ENCODE measurements around the gene CLINT1. TPM values are rescaled to one million over a fixed set of nuclear protein-coding genes. Genes with fewer than 3 reads are reported as not detected.

The CLINT1 gene
- polyA plus RNA-seq, 3 donors, result 67.4 to 100 (median 71.9) TPM

GRCh38 chr5:157799578-157799977 lies 59.4 kb downstream of the CLINT1 start:
- Histone ChIP-seq H3K36me3 (replicated peaks in 1 of 2; ENCODE audit: control insufficient read depth in 1 of 2, insufficient read depth in 2 of 2, low read length in 2 of 2) (peaks cover 41 to 77% of the 10 kb centered on the region in 2 donors), H2AFZ (ENCODE audit: insufficient read depth, low read depth, low read length, poor library complexity, severe bottlenecking) (no peak overlapping the region), H3K9ac (ENCODE audit: insufficient read depth, low read length, poor library complexity, severe bottlenecking) (no peak overlapping the region), H3K4me2 (replicated peaks; ENCODE audit: extremely low read depth, low read length, poor library complexity, severe bottlenecking) (no peak overlapping the region), H3K4me1 (ENCODE audit: control insufficient read depth in 1 of 2, insufficient read depth in 2 of 2, low read length in 2 of 2) (peaks cover 0 to 6% of the 10 kb centered on the region in 2 donors), H3K4me3 (replicated peaks in 1 of 3; ENCODE audit: low read depth in 2 of 3, low read length in 3 of 3) (no peak overlapping the region), H3K9me3 (replicated peaks in 1 of 2; ENCODE audit: control insufficient read depth in 1 of 2, insufficient read depth in 1 of 2, low read length in 2 of 2) (no peaks in the 10 kb centered on the region), H3K27me3 (ENCODE audit: control insufficient read depth in 2 of 2, insufficient read depth in 2 of 2, low read length in 2 of 2) (no peaks in the 10 kb centered on the region), H4K20me1 (ENCODE audit: insufficient read depth, low read length) (no peaks in the 10 kb centered on the region), H3K79me2 (ENCODE audit: insufficient read depth, low read length) (peaks cover 3% of the 10 kb centered on the region), H3K27ac (ENCODE audit: low read depth in 1 of 2, low read length in 2 of 2) (no peak overlapping the region)
- H3K4me3 Mint-ChIP-seq, result no peak overlapping the region
- intact Hi-C loops (cut with micrococcal nuclease), result no loop called here
- H3K4me1 Mint-ChIP-seq, result peaks cover 5% of the 10 kb centered on the region
- no peaks in the 10 kb centered on the region for H3K9me3 Mint-ChIP-seq
- no CpG with 5 or more reads among the region's 1 CpG for WGBS (ENCODE audit: insufficient coverage)
- TF ChIP-seq CTCF (IDR thresholded peaks at IDR 0.05), result no peak
- H3K27me3 Mint-ChIP-seq (ENCODE audit: low read depth in 3 of 3), result no peaks in the 10 kb centered on the region
- peaks cover 50 to 63% of the 10 kb centered on the region in 2 donors for H3K36me3 Mint-ChIP-seq
- DNase-seq, result no peak
- H3K27ac Mint-ChIP-seq, result peak overlapping the region in 1 of 7 donors; percentile 33

- no CpG with 5 or more reads among the region's 4 CpGs for whole genome bisulfite sequencing (ENCODE audit: insufficient coverage)
- H3K27ac Mint-ChIP-seq, result no peak overlapping the region
These were observed 65.6 kb downstream of the CLINT1 start for GRCh38 chr5:157793301-157793700.

More at GRCh38 chr5:157793301-157793700, 65.6 kb downstream of the CLINT1 start:
- Mint-ChIP-seq H3K4me1 (no peaks in the 10 kb centered on the region), H3K27me3 (ENCODE audit: low read depth in 3 of 3) (no peaks in the 10 kb centered on the region), H3K4me3 (no peak overlapping the region), H3K9me3 (no peaks in the 10 kb centered on the region), H3K36me3 (peaks cover 69 to 76% of the 10 kb centered on the region in 2 donors)
- no peaks in the 10 kb centered on the region for H3K79me2 ChIP-seq (ENCODE audit: insufficient read depth, low read length)
- H3K4me2 ChIP-seq (replicated peaks; ENCODE audit: extremely low read depth, low read length, poor library complexity, severe bottlenecking), result no peak overlapping the region
- no peaks in the 10 kb centered on the region for H3K9me3 ChIP-seq (replicated peaks in 1 of 2; ENCODE audit: control insufficient read depth in 1 of 2, insufficient read depth in 1 of 2, low read length in 2 of 2)
- no peak for DNase-seq
- no peak for TF ChIP-seq CTCF (IDR thresholded peaks at IDR 0.05)
- no peaks in the 10 kb centered on the region for H3K27me3 ChIP-seq (ENCODE audit: control insufficient read depth in 2 of 2, insufficient read depth in 2 of 2, low read length in 2 of 2)
- H3K27ac ChIP-seq (ENCODE audit: low read depth in 1 of 2, low read length in 2 of 2), result no peak overlapping the region
- H2AFZ ChIP-seq (ENCODE audit: insufficient read depth, low read depth, low read length, poor library complexity, severe bottlenecking), result no peak overlapping the region
- H3K9ac ChIP-seq (ENCODE audit: insufficient read depth, low read length, poor library complexity, severe bottlenecking), result no peak overlapping the region
- H3K4me1 ChIP-seq (ENCODE audit: control insufficient read depth in 1 of 2, insufficient read depth in 2 of 2, low read length in 2 of 2), result no peaks in the 10 kb centered on the region
- H3K36me3 ChIP-seq (replicated peaks in 1 of 2; ENCODE audit: control insufficient read depth in 1 of 2, insufficient read depth in 2 of 2, low read length in 2 of 2), result peaks cover 58 to 97% of the 10 kb centered on the region in 2 donors
- no peak overlapping the region for H3K4me3 ChIP-seq (replicated peaks in 1 of 3; ENCODE audit: low read depth in 2 of 3, low read length in 3 of 3)
- H4K20me1 ChIP-seq (ENCODE audit: insufficient read depth, low read length), result peaks cover 4% of the 10 kb centered on the region
- intact Hi-C loops (cut with micrococcal nuclease), result no loop called here

All from CD14-positive monocyte (primary cell).